B cell (primary cell): ENCODE measurements around the gene FXYD2. TPM values are rescaled to one million over a fixed set of nuclear protein-coding genes. Genes with fewer than 3 reads are reported as not detected.

Source experiments
- ATAC-seq: fragments of 200-7000 bp; cut with Tn5 transposase; one replicate; pipeline ENCODE4 v1.10.0; 2021; ENCODE audit warnings: low read depth, mild to moderate bottlenecking, moderate number of reproducible peaks, moderate library complexity
- CTCF ChIA-PET: fragments of 350-600 bp; sonication (Branson Sonifier 250); formaldehyde crosslinking; loops from one replicate; lab custom pipeline; 2021; ENCODE audit warnings: antibody characterized with exemption, inconsistent platforms; lab: Charles Lee
- POLR2A ChIA-PET: fragments of 350-600 bp; sonication (Branson Sonifier 250); formaldehyde crosslinking; loops from one replicate; lab custom pipeline; 2021; ENCODE audit warnings: antibody characterized with exemption; lab: Charles Lee
- DNase-seq: peaks from one replicate; pipeline ENCODE4 v3.0.0; 2013
- H2AFZ ChIP-seq: 2 replicates; pipeline ENCODE4 v1.6.1; 2012; ENCODE audit warnings: mild to moderate bottlenecking, low read depth, low read length; ENCODE audit not compliant: insufficient read depth, poor library complexity, severe bottlenecking
- H3K27ac ChIP-seq, 2 donors: 1 replicate in 1 of 2; 2 replicates in 1 of 2; pipeline ENCODE4 v1.5.1; 2012 to 2013; ENCODE audit warnings: low read length in 2 of 2, mild to moderate bottlenecking in 2 of 2, moderate library complexity in 1 of 2
- H3K27me3 ChIP-seq, 4 experiments: fragments of 200-600 bp in 1 of 4; sonication (generic) in 1 of 4; replicated peaks in 1 of 4; 1 replicate in 2 of 4; 2 replicates in 2 of 4; pipeline versions ENCODE4 v1.6.1 to v1.7.0; 2013 to 2016; ENCODE audit warnings: low read length in 3 of 4, mild to moderate bottlenecking in 2 of 4, mixed read lengths in 1 of 4, moderate library complexity in 1 of 4; ENCODE audit not compliant: insufficient read depth in 4 of 4, control insufficient read depth in 3 of 4; ENCODE audit errors: control extremely low read depth in 1 of 4
- H3K36me3 ChIP-seq, 2 experiments: replicated peaks in 1 of 2; 1 replicate in 1 of 2; 2 replicates in 1 of 2; pipeline versions ENCODE4 v1.6.1 to v1.7.1; 2013; ENCODE audit warnings: low read length in 1 of 2; ENCODE audit not compliant: insufficient read depth in 2 of 2, control insufficient read depth in 1 of 2; ENCODE audit errors: control extremely low read depth in 1 of 2, extremely low read depth in 1 of 2
- H3K4me1 ChIP-seq, 2 donors: fragments of 200-600 bp in 1 of 2; sonication (generic) in 1 of 2; 1 replicate in 1 of 2; 2 replicates in 1 of 2; pipeline versions ENCODE4 v1.5.1 to v1.6.1; 2013 to 2017; ENCODE audit warnings: low read length in 2 of 2; ENCODE audit not compliant: control insufficient read depth in 2 of 2, insufficient read depth in 2 of 2
- H3K4me2 ChIP-seq: replicated peaks from 2 replicates; pipeline ENCODE3; 2012; ENCODE audit warnings: mild to moderate bottlenecking, low read depth, low read length; ENCODE audit not compliant: poor library complexity, severe bottlenecking
- H3K4me3 ChIP-seq, 5 experiments: fragments of 200-600 bp in 1 of 5; sonication (generic) in 1 of 5; 1 replicate in 3 of 5; 2 replicates in 2 of 5; pipeline versions ENCODE4 v1.5.1 to v1.7.0; 2011 to 2016; ENCODE audit warnings: low read length in 4 of 5, mild to moderate bottlenecking in 4 of 5, low read depth in 2 of 5, control low read depth in 1 of 5, moderate library complexity in 1 of 5; ENCODE audit not compliant: insufficient read depth in 1 of 5; ENCODE audit errors: control extremely low read depth in 1 of 5, extremely low read depth in 1 of 5
- H3K79me2 ChIP-seq: fragments of 200-600 bp; sonication (generic); one replicate; pipeline ENCODE4 v1.6.0; 2016; ENCODE audit warnings: low read length; ENCODE audit not compliant: control insufficient read depth, insufficient read depth
- H3K9ac ChIP-seq: fragments of 200-600 bp; sonication (generic); 2 replicates; pipeline ENCODE4 v1.6.1; 2017; ENCODE audit warnings: mild to moderate bottlenecking, low read length, moderate library complexity
- H3K9me3 ChIP-seq, 3 donors: one replicate each; pipeline versions ENCODE4 v1.6.1 to v1.7.1; 2013; ENCODE audit warnings: low read length in 2 of 3; ENCODE audit not compliant: control insufficient read depth in 2 of 3, insufficient read depth in 1 of 3; ENCODE audit errors: control extremely low read depth in 1 of 3
- H4K20me1 ChIP-seq: 2 replicates; pipeline ENCODE4 v1.6.0; 2012; ENCODE audit warnings: mild to moderate bottlenecking, low read length; ENCODE audit not compliant: insufficient read depth, control insufficient read depth, poor library complexity, severe bottlenecking
- H3K27ac Mint-ChIP-seq: one replicate; pipeline ENCODE4 v1.8.0; 2021; ENCODE audit warnings: mixed read lengths
- H3K27me3 Mint-ChIP-seq: one replicate; pipeline ENCODE4 v1.8.0; 2021; ENCODE audit warnings: mixed read lengths
- H3K4me1 Mint-ChIP-seq: one replicate; pipeline ENCODE4 v1.8.0; 2021; ENCODE audit warnings: mixed read lengths
- H3K4me3 Mint-ChIP-seq: one replicate; pipeline ENCODE4 v1.8.0; 2021; ENCODE audit warnings: mixed read lengths
- H3K9me3 Mint-ChIP-seq: one replicate; pipeline ENCODE4 v1.8.0; 2022; ENCODE audit warnings: mixed read lengths; ENCODE audit not compliant: insufficient read depth
- CTCF ChIP-seq: fragments of 200-600 bp; IDR thresholded peaks from one replicate; pipeline ENCODE4 v1.8.0; 2022; ENCODE audit warnings: antibody characterized with exemption, mild to moderate bottlenecking
- EZH2 ChIP-seq: IDR thresholded peaks from 2 replicates; pipeline ENCODE4 v1.6.1; 2012; ENCODE audit warnings: borderline replicate concordance, low read depth, mild to moderate bottlenecking, moderate library complexity, low read length; ENCODE audit not compliant: insufficient read depth, poor library complexity, severe bottlenecking
- WGBS: methylation state at CpG from one replicate; pipeline ENCODE4 v1.1.5; 2013; ENCODE audit warnings: missing lambda C conversion rate; ENCODE audit not compliant: insufficient coverage; 5-methylcytosine and 5-hydroxymethylcytosine counted together
- intact Hi-C: fragments of 100-400 bp; cut with micrococcal nuclease; formaldehyde crosslinking; loops from one replicate; pipeline ENCODE4 v1.10.0; 2022
- polyA plus RNA-seq: library from polyadenylated mRNA; depleted of rRNA; stranded (reverse); fragments of >200 nt; gene quantifications from 2 replicates; pipeline ENCODE4 v1.2.3, GENCODE V29; 2012
- total RNA-seq, 2 donors: library from RNA; stranded (reverse); fragments of 120-200 nt in 1 of 2; gene quantifications; 1 replicate in 1 of 2; 2 replicates in 1 of 2; pipeline versions ENCODE4 v1.2.3 to v1.2.4, GENCODE V29; 2013 to 2022

The FXYD2 gene
- total and polyA plus RNA-seq, 2 donors (not counting 1 experiment from before 2014, with no cell fraction given): 0.61 to 19.5 TPM

- no peak overlapping the region for H3K27ac ChIP-seq
- no peak overlapping the region for H3K9ac ChIP-seq
- H3K27me3 Mint-ChIP-seq: peaks cover 30% of the 10 kb centered on the region
- peaks cover 28 to 32% of the 10 kb centered on the region in 2 donors for H3K4me1 ChIP-seq
- no peak overlapping the region for H3K27ac Mint-ChIP-seq
- CTCF ChIA-PET: interaction anchor here (4.5 to 4.8 kb wide), 2 partner anchors 12 to 14 kb away, joined by 23 to 47 read pairs; no protein-coding TSS in a partner anchor
- ATAC-seq (no peak), DNase-seq (no peak)
- no peak overlapping the region for H2AFZ ChIP-seq
- POLR2A ChIA-PET: no interaction called here
- H3K9me3 Mint-ChIP-seq: no peaks in the 10 kb centered on the region
- no peak overlapping the region for H3K4me3 ChIP-seq
- WGBS: 80% methylated on average over 3 of the region's 7 CpGs
- peaks cover 35% of the 10 kb centered on the region for H3K4me1 Mint-ChIP-seq
- no peaks in the 10 kb centered on the region for H4K20me1 ChIP-seq
- no peaks in the 10 kb centered on the region for H3K79me2 ChIP-seq
- no peak for TF ChIP-seq EZH2
- no peak for TF ChIP-seq CTCF
- H3K4me3 Mint-ChIP-seq: no peak overlapping the region
- H3K4me2 ChIP-seq: peak overlapping the region; percentile 60
- no peaks in the 10 kb centered on the region for H3K36me3 ChIP-seq
- intact Hi-C loops: no loop called here
- H3K27me3 ChIP-seq: peaks cover 0 to 46% (median 9%) of the 10 kb centered on the region in 4 experiments
- H3K9me3 ChIP-seq: peaks cover 0 to 5% (median 0%) of the 10 kb centered on the region in 3 donors
These were observed 4.8 kb upstream of the FXYD2 start for GRCh38 chr11:117829369-117829725.

DNA sequence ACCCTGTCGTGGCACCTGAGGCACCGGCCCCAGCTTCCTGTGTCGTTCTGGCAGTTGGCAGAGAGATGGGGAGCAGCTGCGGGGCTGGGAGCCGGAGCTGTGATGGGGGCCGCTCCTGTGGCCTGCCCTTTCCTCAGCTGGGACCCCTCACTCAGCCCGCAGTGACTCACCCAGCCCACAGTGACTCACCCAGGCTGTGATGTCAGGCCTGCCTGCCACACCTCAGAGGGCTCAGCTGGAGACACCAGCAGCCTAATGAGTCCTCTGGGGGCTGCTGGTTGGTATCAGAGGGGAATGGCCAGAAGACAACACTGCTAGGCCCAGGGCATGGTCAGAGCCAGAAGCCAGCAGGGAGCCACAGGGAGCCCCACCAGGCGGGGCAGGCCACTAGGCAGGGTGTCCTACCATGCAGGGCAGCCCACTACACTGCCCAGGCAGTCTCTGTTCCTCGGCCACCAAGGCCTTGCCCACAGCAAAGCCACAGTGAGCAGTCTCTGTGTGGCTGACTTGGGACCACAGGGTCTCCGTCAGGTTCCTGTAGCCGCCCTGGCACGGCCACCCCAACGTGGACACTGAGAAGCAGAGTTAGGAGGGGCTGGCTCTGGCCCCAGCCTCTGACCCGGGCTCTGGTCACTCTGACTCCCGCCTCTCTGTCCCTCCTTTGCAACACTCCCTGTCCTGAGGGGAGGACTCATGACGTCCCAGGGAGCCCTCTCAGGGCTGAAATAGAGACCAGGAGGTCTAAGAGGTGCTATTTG lies 4.2 kb upstream of the FXYD2 start:
- H3K9me3 ChIP-seq: peaks cover 0 to 5% (median 0%) of the 10 kb centered on the region in 3 donors
- Mint-ChIP-seq H3K4me1 (peaks cover 38% of the 10 kb centered on the region), H3K27me3 (peaks cover 35% of the 10 kb centered on the region), H3K9me3 (no peaks in the 10 kb centered on the region), H3K4me3 (peak overlapping the region; percentile 57), H3K27ac (peak overlapping the region; percentile 78)
- no peaks in the 10 kb centered on the region for H4K20me1 ChIP-seq
- peak; percentile 91 for ATAC-seq
- H3K27me3 ChIP-seq: peaks cover 0 to 52% (median 9%) of the 10 kb centered on the region in 4 experiments
- H3K4me2 ChIP-seq: peak overlapping the region; percentile 60
- CTCF ChIA-PET: interaction anchor here (1.2 to 15.4 kb wide), 6 partner anchors 12 to 225 kb away, joined by 6 to 462 read pairs (median 35); no protein-coding TSS in a partner anchor
- TF ChIP-seq CTCF (no peak), EZH2 (no peak)
- intact Hi-C loops: loop anchor here (1.0 kb wide), 1 partner anchor 13 kb away; no protein-coding TSS in a partner anchor
- peak overlapping the region; percentile 37 for H2AFZ ChIP-seq
- peaks cover 30 to 33% of the 10 kb centered on the region in 2 donors for H3K4me1 ChIP-seq
- 50% methylated on average over 13 of the region's 16 CpGs for WGBS
- POLR2A ChIA-PET: interaction anchor here (0.8 to 1.7 kb wide), 4 partner anchors 11 to 181 kb away, joined by 3 to 4 read pairs (median 3); no protein-coding TSS in a partner anchor
- no peak overlapping the region for H3K4me3 ChIP-seq
- peak; percentile 51 for DNase-seq
- H3K27ac ChIP-seq: no peak overlapping the region
- H3K36me3 ChIP-seq: no peaks in the 10 kb centered on the region
- no peak overlapping the region for H3K9ac ChIP-seq
- no peaks in the 10 kb centered on the region for H3K79me2 ChIP-seq
